ENCODE measurements around the gene MR1.
"Not testable (repeated sequence)": the region's sequence is repeated elsewhere in the genome, so short reads cannot be mapped to it uniquely, and the experiment has no call there.

DNA sequence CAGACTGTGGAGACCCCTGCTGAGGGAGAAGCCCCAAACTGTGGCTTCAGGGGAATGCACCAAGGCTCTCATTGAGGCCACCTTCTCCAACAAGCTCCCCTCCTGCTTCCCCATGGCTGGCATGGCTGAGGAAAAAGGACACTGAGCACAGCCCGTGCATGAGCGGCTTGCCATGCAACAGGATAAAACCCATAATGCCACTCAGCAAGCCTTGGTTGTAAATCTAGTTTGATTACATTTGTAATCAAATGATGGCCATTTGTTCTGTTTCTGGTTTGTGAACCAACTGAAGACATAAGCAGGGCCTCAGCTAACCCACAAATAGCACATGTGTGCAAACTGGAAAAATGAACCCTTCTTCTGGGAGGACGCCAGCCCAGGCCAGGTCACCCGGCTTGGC, 27.2 kb downstream of the MR1 start:
- TF ChIP-seq, protein P1, sequence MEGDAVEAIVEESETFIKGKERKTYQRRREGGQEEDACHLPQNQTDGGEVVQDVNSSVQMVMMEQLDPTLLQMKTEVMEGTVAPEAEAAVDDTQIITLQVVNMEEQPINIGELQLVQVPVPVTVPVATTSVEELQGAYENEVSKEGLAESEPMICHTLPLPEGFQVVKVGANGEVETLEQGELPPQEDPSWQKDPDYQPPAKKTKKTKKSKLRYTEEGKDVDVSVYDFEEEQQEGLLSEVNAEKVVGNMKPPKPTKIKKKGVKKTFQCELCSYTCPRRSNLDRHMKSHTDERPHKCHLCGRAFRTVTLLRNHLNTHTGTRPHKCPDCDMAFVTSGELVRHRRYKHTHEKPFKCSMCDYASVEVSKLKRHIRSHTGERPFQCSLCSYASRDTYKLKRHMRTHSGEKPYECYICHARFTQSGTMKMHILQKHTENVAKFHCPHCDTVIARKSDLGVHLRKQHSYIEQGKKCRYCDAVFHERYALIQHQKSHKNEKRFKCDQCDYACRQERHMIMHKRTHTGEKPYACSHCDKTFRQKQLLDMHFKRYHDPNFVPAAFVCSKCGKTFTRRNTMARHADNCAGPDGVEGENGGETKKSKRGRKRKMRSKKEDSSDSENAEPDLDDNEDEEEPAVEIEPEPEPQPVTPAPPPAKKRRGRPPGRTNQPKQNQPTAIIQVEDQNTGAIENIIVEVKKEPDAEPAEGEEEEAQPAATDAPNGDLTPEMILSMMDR (IDR thresholded peaks at IDR 0.05) = not testable (repeated sequence)
- not testable (repeated sequence) for TF ChIP-seq POLR2A (IDR thresholded peaks at IDR 0.05)
